Dermis blood vessel endothelial cell (primary cell): ENCODE data around the gene MAFF. TPM values are rescaled to one million over a fixed set of nuclear protein-coding genes. Genes with fewer than 3 reads are reported as not detected.
A peak's percentile ranks its signal among the peaks of the same experiment; 100 is the strongest.
"Not testable (repeated sequence)": the region's sequence is repeated elsewhere in the genome, so short reads cannot be mapped to it uniquely, and the experiment has no call there.

Experiments used
- DNase-seq: peaks from one replicate; pipeline ENCODE4 v3.0.0; 2010
- total RNA-seq: library from RNA; depleted of rRNA; stranded (reverse); fragments of >200 nt; gene quantifications from 2 replicates; pipeline ENCODE4 v1.2.3, GENCODE V29; 2014

Gene MAFF
- total RNA-seq, 1 donor from 2014 or later: 164 TPM

DNA sequence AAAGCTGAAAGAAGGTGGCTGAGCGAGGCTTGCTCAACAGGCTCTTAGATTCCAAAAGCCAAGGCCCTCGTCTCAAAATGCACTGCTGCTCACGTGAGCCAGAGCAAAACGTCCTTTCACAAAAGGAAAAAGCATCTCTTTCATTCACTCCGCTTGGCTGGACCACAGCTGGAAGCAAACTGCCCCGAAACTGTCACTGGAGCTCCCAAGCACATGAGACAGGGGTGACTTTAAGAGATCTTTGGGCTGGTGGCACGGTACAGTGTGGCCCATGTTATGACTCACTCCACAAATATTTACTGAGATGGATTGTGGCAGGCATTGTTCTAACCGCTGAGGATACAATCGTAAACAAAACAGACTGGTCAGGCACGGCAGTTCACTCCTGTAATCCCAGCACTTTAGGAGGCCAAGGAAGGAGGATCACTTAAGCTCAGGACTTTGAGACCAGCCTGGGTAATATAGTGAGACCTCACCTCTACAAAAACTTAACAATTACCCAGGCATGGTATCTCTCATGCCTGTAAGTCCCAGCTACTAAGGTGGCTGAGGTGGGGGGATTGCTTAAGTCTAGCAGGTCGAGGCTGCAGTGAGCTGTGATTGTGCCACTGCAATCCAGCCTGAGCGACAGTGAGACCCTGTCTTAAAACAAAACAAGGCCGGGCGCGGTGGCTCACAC lies 23.7 kb upstream of the MAFF start:
- DNase-seq: peak; percentile 91

DNA sequence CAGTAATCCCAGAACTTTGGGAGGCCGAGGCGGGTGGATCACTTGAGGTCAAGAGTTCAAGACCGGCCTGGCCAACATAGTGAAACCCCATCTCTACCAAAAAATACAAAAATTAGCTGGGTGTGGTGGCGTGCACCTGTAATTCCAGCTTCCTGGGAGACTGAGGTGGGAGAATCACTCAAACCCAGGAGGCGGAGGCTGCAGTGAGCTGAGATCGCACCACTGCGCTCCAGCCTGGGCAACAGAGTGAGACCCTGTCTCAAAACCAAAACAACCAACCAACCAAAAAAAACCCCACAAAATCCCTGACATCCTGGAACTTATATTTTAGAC lies 23.2 kb upstream of the MAFF start:
- not testable (repeated sequence) for DNase-seq

DNA sequence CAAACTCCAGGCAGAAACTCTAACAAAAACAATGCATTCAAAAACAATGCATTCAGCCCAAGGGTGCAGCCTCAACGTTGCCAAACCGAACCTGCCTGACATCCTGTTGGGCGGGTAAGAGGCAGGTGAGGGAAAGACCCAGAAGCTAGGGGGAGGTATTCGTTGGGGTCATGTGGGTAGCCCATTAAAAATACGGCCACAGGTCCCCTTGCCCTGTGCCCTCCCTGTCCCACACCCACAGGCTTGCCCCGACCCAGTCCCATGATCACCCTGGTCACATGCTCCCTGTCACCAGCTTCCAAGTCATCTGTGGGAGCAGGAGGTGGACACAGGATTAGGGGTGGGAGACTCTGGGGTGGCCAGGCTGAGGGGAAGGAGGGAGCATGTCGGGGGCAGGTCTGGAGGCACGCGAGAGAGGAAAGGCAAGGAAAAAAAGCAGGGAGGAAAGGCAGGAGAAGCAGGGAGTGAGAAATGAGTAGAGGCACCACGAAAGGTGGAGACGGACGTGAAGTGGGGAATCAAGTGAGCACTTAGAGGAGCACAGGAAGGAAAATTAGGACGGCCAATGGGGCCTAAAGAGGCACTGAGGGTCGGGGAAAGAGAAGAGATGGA lies 20.8 kb upstream of the MAFF start:
- peak; percentile 67 for DNase-seq

DNA sequence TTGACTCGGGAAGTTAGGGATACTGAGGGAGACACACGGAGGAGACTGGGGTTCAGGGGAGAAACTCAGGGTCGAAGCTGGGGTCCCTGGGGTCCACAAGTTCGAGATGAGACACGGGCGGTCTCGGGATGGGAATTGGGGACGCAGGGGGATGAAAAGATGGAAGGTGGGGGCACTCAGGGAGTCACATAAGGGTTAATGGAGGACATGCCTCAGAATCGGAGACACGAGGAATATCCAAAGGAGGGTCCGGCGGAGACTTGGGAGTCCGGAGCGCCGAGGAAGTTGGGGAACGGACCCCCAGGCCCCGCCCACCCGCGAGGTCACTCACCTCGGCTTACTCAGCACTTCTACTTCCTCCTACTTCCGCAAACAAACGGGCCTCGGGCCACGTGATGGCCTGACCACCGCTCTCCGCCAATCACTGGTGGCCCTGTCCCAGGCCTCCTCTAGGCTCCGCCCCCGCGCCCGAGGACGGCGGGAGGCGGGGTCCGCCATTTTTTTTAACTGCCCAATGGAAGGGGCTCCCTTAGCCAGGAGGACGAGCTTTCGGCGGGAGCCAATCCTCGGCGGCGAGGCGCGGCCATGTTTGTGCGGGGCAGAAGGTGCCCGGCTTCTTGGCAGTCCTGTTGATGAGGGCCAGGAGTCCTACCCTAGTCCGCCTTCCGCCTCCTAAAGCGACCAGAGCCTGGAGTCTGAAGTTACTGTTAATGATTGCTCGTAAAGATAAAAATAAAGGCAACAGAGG lies 20.2 kb upstream of the MAFF start, which contains the start of gene PLA2G6:
Gene PLA2G6, minus strand, starts transcription at position 378 of the 748 bp plus-strand sequence. CDS start 12,404 bp downstream, outside the sequence.
- peak; percentile 99 for DNase-seq

DNA sequence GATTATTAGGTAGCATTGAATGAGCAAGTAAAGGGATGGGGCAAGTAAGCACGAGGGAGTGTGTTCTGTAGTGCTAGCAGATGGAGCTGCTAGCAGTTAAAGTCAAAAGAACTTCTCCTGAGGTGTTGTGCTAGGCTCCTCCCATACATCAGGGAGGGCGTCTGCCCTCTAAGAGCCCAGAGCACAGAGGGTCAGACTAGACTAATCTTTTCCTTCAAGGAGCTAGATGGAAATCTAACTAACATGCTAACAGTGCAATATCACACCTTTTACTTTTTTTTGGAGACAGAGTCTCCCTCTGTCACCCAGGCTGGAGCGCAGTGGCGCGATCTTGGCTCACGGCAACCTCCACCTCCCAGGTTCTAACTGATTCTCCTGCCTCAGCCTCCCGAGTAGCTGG lies 17.0 kb upstream of the MAFF start:
- no peak for DNase-seq

DNA sequence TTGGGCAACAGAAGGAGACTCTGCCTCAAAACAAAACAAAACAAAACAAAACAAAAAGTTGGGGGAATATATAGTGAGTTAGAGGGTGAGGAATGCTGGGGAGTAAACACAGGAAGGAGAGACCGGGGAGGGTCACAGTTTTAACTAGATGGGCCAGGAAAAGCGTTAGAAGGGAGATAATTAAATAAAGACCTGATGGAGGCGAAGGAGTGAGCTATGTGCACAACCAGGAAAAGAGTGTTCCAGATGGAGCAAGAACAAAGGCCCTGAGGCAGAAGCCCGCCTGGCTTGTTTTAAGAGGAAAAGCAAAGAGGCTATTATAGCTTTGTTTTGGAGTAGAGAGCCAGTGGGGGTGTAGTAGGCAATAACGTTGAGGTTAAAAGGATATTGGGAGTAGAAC lies 15.4 kb upstream of the MAFF start:
- peak; percentile 62 for DNase-seq

DNA sequence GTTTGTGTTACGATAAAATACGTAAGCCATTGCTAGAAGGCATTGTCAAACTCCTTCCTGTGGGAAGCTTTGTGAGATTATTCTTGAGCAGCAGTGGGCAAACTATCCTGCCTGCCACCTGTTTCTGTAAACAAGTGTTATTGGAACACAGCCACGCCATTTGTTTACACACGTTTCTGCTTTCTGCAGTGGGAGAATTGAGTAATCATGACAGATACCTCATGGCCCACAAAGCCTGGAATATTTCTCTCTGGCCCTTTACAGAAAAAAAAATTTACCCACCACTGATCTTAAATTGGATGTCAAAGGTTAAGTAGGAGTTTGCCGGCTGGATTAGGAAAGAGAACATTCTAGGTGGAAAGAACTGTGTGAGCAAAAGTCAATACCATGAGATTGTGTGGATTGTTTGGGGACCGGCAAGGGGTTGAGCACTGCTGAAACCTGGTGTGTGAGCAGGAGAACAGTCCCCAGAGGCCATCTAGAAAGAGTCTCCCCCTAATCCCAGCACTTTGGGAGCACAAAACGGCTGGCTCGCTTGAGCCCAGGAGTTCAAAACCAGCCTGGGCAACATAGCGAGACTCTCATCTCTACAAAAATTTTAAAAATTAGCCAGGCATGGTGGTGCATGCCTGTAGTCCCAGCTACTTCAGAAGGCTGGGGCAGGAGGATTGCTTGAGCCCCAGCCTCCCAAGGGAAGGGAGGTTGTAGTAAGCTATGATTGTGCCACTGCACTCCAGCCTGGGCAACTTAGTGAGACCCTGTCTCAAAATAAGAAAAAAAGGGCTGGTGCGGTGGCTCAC lies 14.2 kb upstream of the MAFF start:
- DNase-seq: peak; percentile 82

DNA sequence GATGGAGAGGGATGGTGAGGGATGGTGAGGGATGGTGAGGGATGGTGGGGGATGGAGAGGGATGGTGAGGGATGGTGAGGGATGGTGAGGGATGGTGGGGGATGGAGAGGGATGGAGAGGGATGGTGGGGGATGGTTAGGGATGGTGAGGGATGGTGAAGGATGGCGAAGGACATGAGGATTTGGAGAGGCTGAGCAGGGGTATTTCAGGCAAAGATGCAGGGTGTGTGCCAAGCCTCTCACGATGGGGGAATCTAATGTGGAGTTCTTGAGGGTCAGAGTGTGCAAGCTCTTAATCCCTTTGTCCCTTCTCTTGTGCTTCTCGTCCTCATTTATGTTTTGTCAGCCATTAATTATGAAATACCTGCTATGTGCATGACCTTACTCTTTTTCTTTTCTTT lies 12.7 kb upstream of the MAFF start:
- DNase-seq: no peak

DNA sequence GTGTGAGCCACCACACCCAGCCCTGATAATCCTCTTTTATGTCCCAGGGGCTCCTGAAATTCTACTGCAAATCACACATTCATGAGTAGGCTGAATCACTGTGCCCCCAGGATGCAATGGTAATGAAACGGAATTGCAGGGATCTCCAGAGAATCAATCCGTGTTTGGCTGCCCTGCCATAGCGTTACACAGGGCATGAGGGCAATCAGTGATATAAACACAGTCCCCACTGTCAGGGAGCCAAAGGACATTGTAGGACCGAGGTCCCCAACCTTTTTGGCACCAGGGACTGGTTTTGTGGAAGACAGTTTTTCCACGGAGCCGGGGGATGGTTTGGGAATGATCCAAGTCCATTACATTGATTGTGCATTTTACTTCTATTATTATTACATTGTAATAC lies 11.2 kb upstream of the MAFF start:
- DNase-seq: no peak

DNA sequence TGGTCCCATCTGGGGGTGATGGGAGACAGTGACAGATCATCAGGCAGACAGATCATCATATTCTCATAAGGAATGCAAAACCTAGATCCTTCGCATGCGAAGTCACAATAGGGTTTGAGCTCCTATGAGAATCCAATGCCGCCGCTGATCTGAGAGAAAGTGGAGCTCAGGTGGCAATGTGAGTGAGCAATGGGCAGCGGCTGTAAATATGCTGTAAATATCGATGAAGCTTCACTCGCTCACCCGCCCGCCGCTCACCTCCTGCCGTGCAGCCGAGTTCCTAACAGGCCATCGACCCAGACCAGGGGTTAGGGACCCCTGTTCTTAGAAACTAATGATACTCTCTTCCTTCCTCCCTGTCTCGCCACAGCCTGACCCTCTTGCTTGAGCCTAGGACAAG lies 10.7 kb upstream of the MAFF start:
- no peak for DNase-seq

DNA sequence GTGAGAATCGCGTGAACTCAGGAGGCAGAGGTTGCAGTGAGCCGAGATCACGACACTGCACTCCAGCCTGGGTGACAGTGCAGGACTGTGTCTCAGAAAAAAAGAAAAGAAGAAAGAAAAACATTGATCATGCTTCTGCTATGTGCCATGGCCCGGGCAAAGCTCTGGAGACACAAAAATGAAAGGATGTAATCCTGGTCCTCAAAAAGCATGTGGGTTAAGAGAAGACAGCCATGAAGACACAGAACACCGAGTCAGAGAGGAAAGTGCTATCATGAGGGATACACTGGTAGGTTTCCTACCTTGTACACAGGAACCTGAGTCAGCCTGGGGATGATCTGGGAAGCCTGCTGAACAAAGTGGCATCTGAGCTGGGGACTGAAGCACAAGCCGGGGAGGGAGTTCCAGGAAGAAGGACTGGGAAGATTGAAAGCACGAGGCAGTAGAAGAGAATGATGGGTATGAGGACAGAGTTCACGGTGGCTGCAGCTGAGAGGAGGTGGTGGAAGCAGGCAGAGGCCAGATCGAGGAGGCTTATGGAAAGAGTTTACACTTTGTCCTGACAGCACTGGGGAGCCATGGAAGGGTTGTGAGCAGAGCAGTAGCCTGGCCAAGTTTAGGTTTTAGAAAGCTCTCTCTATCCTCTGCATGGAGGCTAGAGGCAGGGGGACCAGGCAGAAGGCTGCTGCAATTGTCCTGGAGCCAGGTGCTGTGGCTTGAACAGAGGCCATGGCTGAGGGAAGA lies 9.9 kb upstream of the MAFF start:
- no peak for DNase-seq

DNA sequence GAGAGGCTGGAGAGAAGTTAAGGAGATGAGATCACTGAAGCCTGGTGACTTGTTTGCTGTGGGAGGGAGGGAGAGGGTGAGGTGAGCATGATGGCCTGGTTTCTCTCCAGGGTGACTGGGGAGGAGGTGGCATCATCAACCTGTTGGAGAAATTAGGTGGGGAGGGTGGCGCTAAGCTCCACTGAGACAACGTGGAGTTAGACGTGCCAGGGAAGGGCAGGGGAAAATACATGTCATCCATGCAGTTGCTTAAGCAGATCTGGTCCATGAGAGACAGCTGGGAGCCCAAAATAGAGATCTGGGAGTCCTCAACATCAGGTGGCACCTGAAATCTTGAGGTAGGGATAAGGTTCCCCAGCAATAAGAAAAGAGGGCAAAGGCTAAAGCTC lies 9.3 kb upstream of the MAFF start:
- DNase-seq: no peak

DNA sequence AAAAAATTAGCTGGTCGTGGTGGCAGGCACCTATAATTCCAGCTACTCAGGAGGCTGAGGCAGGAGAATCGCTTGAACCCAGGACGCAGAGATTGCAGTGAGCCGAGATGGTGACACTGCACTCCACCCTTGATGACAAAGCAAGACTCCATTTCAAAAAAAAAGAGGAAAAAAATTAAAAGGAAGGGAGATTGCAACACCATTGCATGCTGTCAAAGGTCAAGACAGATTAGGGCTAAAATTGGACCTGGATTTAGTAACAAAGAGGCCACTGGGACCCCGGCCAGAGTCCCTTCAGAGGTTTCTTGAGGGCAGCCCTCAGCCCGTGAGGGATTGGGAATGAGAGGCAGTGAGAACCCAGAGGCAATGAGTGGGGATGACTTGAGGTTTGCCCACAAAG lies 8.2 kb upstream of the MAFF start:
- DNase-seq: no peak

DNA sequence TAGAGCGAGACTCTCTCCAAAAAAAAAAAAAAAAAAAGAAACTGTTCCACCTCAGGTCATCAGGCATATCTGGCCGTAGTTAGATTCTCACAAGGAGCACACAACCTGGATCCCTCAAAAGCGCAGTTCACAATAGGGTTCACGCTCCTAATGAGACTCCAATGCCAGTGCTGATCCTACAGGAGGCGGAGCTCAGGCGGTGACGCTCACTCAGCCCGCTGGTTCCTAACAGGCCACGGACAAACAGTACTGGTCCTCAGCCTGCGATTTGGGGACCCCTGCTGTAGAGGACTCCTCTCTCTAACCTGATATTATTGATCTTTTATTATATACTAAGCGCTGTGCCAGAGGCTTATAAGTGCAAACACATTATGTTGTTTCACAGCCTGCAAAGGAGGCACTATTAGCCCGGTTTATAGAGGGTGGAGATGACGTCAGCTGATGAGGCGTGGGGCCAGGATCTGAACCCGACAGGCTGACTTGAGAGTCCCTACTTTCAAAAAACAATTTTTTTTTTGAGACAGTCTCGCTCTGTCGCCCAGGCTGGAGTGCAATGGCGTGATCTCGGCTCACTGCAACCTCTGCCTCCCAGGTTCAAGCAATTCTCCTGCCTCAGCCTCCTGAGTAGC lies 4.9 kb upstream of the MAFF start:
- no peak for DNase-seq

DNA sequence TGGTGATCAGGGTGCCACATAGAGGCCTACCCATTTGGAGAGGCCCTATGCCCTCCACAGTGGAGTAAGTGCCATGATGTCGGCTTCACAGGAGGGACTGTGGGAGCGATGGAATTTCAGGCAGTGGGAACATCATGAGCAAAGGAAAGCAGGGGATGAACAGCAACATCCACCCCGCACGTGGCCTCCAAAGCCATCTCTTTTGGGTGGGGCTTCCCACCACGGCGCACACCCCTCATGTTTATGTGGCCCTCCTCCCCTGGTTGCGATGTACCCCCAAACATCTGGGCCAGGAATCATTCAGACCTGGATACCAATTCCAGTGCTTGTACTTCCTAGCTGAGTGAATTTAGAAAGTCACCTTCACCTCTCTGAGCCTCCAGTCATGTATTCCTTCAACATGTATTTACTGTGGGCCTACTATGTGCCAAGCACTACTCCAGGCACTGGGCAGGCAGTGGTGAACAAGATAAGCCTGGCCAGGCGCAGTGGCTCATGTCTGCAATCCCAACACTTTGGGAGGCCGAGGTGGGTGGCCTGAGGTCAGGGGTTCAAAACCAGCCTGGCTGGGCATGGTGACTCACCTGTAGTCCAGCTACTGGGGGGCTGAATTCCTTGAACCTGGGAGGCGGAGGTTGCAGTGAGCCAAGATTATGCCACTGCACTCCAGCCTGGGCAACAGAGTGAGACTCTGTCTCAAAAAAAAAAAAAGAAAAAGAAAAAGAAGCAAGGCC lies 1.8 kb upstream of the MAFF start:
- no peak for DNase-seq

DNA sequence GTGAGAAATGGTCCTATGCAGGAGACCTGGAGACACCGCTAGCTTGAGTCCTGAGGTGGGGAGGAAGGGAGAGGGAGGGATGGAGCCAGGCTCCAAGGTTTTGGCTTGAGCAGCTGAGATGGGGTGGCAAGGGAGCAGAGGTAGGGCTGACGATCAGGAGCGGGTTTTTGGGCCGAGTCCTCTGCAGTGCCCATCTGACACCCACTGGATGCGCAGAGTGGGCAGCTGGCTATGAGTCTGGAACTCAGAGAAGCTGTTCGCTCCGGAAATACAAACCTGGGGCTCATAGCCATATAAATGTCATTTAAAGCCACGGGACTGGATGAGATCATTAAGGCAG lies 453 bp upstream of the MAFF start:
- no peak for DNase-seq

DNA sequence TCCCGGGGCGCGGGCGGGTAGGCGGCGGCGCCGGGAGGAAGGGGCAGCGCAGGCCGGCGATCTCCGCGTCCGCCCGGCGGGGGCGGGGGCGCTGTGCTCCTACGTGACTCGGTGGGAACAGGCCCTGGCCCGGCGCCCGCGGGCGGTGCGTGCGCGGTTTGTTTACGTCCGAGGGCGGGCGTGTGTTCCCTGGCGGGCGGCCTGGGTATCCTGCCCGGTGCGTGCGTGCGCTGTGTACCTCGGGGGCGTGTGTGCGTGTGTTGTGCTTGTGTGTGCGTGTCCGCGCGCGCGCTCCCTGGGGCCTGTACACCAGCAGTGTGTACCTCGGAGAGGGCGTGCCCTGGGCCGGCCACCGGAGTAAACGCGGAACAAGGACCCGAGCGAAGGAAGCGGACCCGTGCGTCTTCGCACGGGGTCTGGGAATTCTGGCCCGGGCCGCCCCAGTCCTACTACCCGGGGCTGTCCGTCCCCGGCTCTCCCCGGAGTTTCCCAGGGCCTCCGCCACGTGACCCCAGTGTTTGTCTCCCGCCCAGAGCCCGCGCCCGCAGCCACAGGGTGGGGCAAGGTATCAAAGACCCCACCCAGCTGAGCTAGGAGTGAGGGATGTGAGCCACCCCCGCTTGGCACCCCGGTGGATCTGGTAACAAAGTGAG lies 769 bp downstream of the MAFF start:
- DNase-seq: peak; percentile 95

DNA sequence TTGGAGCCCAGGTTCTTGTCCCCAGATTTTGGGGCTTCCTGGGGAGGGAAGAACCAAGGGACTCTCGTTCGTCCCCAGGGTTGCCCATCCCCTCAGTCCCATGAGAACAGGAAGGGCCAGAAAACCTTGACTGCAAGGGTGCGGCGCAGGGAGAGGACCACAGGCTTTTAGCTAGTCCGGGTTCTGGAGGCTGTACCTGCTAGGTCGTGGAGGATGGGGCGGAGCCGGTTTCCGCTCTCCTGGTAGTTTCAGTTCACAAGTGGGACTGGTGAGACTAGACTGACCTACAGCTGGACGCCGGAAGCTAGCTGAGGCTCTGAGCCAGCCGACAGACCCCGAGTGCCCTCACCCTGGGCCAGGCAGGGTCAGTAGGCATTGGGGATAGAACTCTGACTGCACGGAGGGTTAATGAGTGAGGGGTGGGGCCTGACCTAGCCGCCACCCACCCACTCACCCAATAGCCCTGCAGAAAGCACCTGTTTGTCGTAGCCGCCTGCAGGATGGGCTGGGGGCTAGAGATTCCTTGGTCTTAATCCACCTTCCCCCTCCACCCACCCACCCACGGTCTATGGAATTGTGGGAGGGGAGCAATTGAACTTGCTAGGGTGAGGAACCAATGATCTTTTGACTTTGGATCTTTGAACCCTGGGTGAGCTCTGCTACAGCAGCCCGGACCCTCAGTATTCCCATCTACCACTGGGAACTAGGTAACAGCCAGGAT lies 1.5 kb downstream of the MAFF start:
- peak; percentile 70 for DNase-seq

DNA sequence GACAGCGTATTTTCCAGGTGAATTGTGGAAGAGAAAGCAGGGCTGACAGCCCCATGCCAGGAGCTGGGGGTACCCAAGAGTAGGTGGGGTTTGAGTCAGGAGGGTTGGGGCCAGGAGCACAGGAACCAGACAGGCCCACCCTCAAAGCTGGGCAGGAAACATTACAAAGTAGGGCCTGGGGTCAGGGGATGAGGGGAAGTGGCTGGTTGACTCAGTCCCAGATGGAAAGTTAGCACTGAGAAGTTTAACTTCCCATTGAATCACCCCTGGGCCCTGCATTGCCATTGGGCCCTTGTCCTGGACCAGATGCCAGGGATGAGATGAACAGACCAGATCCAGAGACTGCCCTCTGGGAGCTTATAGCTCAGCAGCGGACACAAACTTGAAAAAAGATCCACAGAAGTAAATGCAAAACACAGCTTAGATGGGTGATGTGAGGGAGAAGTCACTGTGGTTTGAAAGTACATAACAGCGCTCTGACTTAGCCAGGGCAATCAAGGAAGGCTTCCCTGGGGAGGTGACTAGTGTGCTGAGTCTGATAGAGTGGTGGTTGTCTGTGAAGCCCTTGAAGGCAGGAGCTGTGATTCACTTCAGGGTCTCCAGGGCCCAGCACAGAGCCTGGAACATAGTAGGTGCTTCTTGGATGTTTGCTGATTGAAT lies 2.2 kb downstream of the MAFF start:
- DNase-seq: peak; percentile 90

DNA sequence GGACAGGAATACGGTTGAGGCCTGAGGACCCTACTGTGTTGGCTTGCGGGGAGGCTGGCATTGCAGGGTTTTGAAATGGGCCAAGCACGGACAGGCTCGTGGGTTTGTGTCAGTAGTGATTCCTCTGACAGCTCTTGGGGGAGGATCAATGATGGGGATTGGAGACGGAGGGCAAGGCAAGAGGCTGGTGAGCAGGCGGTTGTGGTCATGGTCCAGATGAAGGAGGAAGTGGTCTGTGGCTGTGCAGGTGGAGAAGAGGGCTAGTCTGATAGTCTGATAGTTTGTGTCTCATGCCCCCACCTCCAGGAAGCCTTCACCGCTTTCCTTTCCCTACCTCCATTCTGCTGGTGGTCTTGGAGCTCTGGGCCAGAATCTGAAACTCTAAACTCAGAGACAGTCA lies 3.0 kb downstream of the MAFF start:
- no peak for DNase-seq
